GM18502 (cell line): ENCODE results near the gene TUBGCP2.

Experiments
- ATAC-seq: cut with Tn5 transposase; IDR thresholded peaks from one replicate; pipeline ENCODE4 v1.9.1; 2021; ENCODE audit warnings: mild to moderate bottlenecking; ENCODE audit not compliant: unreplicated experiment, poor library complexity

Gene TUBGCP2, protein sequence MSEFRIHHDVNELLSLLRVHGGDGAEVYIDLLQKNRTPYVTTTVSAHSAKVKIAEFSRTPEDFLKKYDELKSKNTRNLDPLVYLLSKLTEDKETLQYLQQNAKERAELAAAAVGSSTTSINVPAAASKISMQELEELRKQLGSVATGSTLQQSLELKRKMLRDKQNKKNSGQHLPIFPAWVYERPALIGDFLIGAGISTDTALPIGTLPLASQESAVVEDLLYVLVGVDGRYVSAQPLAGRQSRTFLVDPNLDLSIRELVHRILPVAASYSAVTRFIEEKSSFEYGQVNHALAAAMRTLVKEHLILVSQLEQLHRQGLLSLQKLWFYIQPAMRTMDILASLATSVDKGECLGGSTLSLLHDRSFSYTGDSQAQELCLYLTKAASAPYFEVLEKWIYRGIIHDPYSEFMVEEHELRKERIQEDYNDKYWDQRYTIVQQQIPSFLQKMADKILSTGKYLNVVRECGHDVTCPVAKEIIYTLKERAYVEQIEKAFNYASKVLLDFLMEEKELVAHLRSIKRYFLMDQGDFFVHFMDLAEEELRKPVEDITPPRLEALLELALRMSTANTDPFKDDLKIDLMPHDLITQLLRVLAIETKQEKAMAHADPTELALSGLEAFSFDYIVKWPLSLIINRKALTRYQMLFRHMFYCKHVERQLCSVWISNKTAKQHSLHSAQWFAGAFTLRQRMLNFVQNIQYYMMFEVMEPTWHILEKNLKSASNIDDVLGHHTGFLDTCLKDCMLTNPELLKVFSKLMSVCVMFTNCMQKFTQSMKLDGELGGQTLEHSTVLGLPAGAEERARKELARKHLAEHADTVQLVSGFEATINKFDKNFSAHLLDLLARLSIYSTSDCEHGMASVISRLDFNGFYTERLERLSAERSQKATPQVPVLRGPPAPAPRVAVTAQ

GRCh38 chr10:133308421-133309099 is at the start of gene TUBGCP2, which contains the start of gene ZNF511:
Gene TUBGCP2, minus strand, starts transcription at chr10:133308872. Its CDS starts 5,931 bp downstream, at chr10:133302941.
Gene ZNF511, plus strand, starts transcription at chr10:133308914. Its CDS starts 30 bp downstream, at chr10:133308944.
- peak; percentile 80 for ATAC-seq

DNA sequence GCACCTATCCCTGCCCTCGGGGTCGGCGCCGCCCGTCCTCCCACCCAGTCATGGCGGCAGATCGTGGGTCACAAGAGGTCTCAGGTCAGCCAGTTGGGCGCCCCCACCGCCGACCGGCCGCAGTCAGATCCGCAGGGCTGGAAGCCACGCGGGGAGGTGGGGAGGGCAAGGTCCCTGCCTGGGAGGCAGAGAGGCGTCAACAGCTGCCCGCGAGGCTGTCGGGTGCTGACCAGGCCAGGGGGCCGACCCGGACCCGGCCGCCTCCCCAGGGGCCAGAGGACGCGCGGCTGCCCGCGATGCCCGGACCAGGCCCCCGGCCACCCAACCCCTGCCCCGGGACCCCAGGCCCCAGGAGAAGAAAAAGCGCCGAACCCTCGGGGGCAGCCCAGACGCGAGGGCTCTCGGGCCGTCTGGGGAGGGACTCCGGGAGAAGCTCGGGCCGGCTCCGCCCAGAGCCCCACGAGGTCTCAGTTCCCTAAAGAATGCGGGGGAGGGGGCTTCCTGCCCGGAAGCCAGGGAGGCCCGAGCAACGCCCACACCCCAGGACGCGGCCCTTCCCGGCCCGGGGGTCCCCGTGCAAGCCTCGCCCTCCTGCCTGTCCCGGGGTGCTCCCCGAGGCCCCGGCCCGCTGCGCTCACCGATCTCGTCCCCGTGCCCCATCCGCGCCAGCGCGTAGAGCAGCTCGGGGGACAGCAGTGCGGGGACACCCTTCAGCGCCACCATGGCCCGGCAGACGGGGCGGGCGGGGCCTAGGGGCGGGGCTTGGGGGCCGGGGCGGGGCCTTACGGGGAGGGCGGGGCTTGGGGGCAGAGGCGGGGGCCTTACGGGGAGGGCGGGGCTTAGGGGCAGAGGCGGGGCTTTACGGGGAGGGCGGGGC is 48.9 kb upstream of the TUBGCP2 start, which contains the start of gene FUOM:
TSS of gene FUOM (minus strand) at position 735 of the 877 bp plus-strand sequence. CDS start at position 723, 12 bp downstream.
- peak; percentile 75 for ATAC-seq

GRCh38 chr10:133356549-133357284 is 48.0 kb upstream of the TUBGCP2 start:
- no peak for ATAC-seq

DNA sequence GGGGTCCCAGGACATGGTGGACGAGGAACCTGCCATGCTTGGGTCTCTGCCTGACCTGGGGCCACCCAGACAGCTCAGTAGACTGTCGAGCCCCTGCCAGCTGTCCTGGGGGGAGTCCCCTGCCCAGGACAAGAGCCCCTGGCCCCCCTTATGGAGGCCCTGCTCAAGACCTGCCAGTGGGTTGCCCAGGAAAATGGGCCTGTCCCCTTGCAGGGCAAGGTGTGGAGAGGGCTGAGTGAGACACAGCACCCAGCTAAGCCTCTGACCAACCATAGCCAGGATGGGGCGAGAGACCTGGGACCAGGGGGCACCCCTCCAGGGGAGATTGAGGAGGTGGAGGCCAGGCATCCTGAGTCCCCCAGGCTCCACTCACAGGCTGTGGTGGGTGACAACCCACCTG is 47.3 kb upstream of the TUBGCP2 start:
- no peak for ATAC-seq

DNA sequence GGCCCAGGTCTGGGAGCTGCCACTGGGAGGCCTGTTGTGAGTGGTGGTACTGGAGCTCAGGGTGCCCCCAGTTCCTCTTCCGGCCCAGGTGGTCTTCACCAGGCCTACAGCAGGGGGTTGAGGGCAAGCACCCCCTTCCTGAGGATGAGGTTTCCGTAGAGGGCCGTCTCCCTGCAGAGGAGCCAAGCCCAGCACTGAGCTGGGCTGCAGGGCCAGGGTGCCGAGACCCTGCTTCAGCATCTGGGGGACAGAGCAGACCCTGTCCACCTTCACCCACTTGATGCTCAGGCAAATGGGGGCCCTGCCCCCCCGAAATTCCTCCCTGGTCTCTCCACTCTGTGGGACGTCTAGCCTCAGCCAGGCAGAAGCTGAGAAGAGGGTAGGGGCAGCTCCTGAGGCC is 46.6 kb upstream of the TUBGCP2 start:
- no peak for ATAC-seq

GRCh38 chr10:133354672-133355240 is 46.1 kb upstream of the TUBGCP2 start:
- no peak for ATAC-seq

GRCh38 chr10:133353988-133354605 is 45.4 kb upstream of the TUBGCP2 start:
- no peak for ATAC-seq

- no peak for ATAC-seq
Measured at GRCh38 chr10:133353202-133353959, 44.7 kb upstream of the TUBGCP2 start.

GRCh38 chr10:133351408-133352318 is 43.0 kb upstream of the TUBGCP2 start:
- ATAC-seq = no peak

DNA sequence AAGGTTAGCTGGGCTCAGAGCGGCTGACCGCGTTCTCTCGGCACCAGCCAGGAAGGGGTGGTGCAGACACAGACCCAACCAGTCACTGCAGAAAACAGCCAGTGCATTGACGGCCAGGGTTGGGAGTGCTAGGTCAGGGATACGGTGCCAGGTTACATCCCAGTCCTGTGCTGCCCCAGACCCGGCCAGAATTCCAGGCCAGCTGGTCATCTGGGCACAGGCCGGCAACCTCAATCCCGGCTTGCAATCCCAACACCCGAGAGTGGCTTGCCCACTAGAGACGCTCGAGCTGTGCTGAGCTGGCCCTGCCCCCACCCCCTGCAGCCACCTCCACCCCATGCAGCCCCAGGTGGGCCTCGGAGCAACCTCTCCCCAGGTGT is 42.3 kb upstream of the TUBGCP2 start:
- ATAC-seq = no peak

- ATAC-seq = no peak
Measured at GRCh38 chr10:133350283-133350949, 41.7 kb upstream of the TUBGCP2 start.

DNA sequence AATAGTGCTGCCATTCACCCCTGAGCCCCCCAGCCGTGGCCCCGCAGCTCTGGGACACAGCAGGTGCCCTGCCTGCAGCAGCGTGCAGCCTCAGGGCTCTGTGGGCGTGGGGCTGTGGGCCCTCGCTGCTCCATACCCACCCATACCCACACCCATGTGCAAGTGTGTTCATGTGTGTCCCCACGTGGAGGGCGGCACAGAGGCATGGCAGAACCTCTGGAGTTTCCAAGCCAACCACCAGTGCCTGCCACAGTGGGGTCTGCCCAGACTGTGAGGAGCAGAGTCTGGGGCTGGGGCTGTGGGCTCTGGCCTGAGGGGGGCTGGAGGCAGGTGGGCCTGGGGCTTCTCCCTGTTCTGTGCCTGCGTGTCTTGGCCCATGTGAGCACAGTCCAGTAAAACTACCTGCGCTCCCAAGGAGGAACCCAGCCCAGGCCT is 40.9 kb upstream of the TUBGCP2 start:
- no peak for ATAC-seq

DNA sequence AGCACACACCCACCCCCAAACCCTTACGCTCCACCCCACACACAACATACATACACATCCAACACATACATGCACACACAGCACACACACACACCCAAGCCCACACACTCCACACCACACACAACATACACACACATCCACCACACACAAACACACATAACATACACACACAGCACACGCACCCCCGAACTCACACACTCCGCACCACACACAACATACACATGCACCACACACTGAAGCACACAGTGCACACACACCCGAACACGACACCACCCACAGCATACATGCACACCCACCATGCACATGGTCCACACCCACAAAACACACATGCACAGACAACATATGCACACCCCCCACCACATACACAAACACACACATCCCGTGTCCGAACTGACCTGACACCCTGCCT is 40.5 kb upstream of the TUBGCP2 start:
- ATAC-seq = no peak

- no peak for ATAC-seq
Measured at GRCh38 chr10:133347710-133348517, 39.2 kb upstream of the TUBGCP2 start.

- ATAC-seq = no peak
Measured at GRCh38 chr10:133346413-133346812, 37.7 kb upstream of the TUBGCP2 start.
